Measurements from ENCODE around the gene AKR1B1. TPM values are rescaled to one million over a fixed set of nuclear protein-coding genes. Genes with fewer than 3 reads are reported as not detected.

AKR1B1 gene
- total RNA-seq, 2 experiments from 2014 or later, result 60.6 to 65.5 TPM

GRCh38 chr7:134477954-134478353, 19.1 kb upstream of the AKR1B1 start:
- Histone ChIP-seq H3K4me3 (ENCODE audit: low read length) (no peak overlapping the region), H3K4me1 (ENCODE audit: insufficient read depth, low read length) (no peaks in the 10 kb centered on the region), H3K27me3 (ENCODE audit: control insufficient read depth in 1 of 2, insufficient read depth in 2 of 2, low read length in 2 of 2) (peaks cover 0 to 2% of the 10 kb centered on the region in 2 experiments), H3K9me3 (ENCODE audit: control insufficient read depth in 1 of 2, insufficient read depth in 1 of 2, low read length in 2 of 2) (no peaks in the 10 kb centered on the region), H3K36me3 (ENCODE audit: insufficient read depth, low read length) (no peaks in the 10 kb centered on the region), H3K27ac (ENCODE audit: low read depth in 1 of 2, low read length in 2 of 2) (no peak overlapping the region)
- no peaks in the 10 kb centered on the region for H3K4me1 Mint-ChIP-seq (ENCODE audit: low read depth)
- no peaks in the 10 kb centered on the region for H3K9me3 Mint-ChIP-seq
- no peaks in the 10 kb centered on the region for H3K36me3 Mint-ChIP-seq (ENCODE audit: low read depth)
- intact Hi-C loops (cut with DNase I, micrococcal nuclease), result no loop called here
- no peak for TF ChIP-seq CTCF (IDR thresholded peaks at IDR 0.05)
- CTCF ChIA-PET, result interaction anchor here (3.8 kb wide), 1 partner anchor 20 kb away, joined by 10 read pairs; the partner anchor contains the start of gene AKR1B1
- no peak for DNase-seq
- H3K4me3 Mint-ChIP-seq, result no peak overlapping the region
- POLR2A ChIA-PET, result interaction anchor here (0.6 kb wide), 1 partner anchor 167 kb away, joined by 3 read pairs; no protein-coding TSS in a partner anchor
- H3K27ac Mint-ChIP-seq, result no peak overlapping the region
- ATAC-seq (ENCODE audit: poor library complexity), result no peak
- peaks cover 12% of the 10 kb centered on the region for H3K27me3 Mint-ChIP-seq

- H3K27ac ChIP-seq (ENCODE audit: low read depth in 1 of 2, low read length in 2 of 2), result no peak overlapping the region
- Mint-ChIP-seq H3K4me3 (no peak overlapping the region), H3K27ac (no peak overlapping the region), H3K27me3 (peaks cover 6% of the 10 kb centered on the region), H3K9me3 (no peaks in the 10 kb centered on the region), H3K4me1 (ENCODE audit: low read depth) (no peaks in the 10 kb centered on the region), H3K36me3 (ENCODE audit: low read depth) (no peaks in the 10 kb centered on the region)
- no peaks in the 10 kb centered on the region for H3K4me1 ChIP-seq (ENCODE audit: insufficient read depth, low read length)
- no peaks in the 10 kb centered on the region for H3K9me3 ChIP-seq (ENCODE audit: control insufficient read depth in 1 of 2, insufficient read depth in 1 of 2, low read length in 2 of 2)
- ATAC-seq (ENCODE audit: poor library complexity) (no peak), DNase-seq (no peak)
- intact Hi-C loops (cut with DNase I, micrococcal nuclease), result no loop called here
- peaks cover 0 to 2% of the 10 kb centered on the region in 2 experiments for H3K27me3 ChIP-seq (ENCODE audit: control insufficient read depth in 1 of 2, insufficient read depth in 2 of 2, low read length in 2 of 2)
- POLR2A ChIA-PET, result no interaction called here
- no peak overlapping the region for H3K4me3 ChIP-seq (ENCODE audit: low read length)
- CTCF ChIA-PET, result interaction anchor here (1.1 kb wide), 1 partner anchor 18 kb away, joined by 3 read pairs; the partner anchor contains the start of gene AKR1B1
- no peaks in the 10 kb centered on the region for H3K36me3 ChIP-seq (ENCODE audit: insufficient read depth, low read length)
- TF ChIP-seq CTCF (IDR thresholded peaks at IDR 0.05), result no peak
Measured at GRCh38 chr7:134476044-134476443, 17.1 kb upstream of the AKR1B1 start.

GRCh38 chr7:134474828-134475227, 15.9 kb upstream of the AKR1B1 start:
- Mint-ChIP-seq H3K4me1 (ENCODE audit: low read depth) (no peaks in the 10 kb centered on the region), H3K9me3 (no peaks in the 10 kb centered on the region), H3K36me3 (ENCODE audit: low read depth) (no peaks in the 10 kb centered on the region), H3K27me3 (peaks cover 6% of the 10 kb centered on the region), H3K27ac (no peak overlapping the region), H3K4me3 (no peak overlapping the region)
- Histone ChIP-seq H3K27me3 (ENCODE audit: control insufficient read depth in 1 of 2, insufficient read depth in 2 of 2, low read length in 2 of 2) (peaks cover 0 to 2% of the 10 kb centered on the region in 2 experiments), H3K27ac (ENCODE audit: low read depth in 1 of 2, low read length in 2 of 2) (no peak overlapping the region), H3K9me3 (ENCODE audit: control insufficient read depth in 1 of 2, insufficient read depth in 1 of 2, low read length in 2 of 2) (no peaks in the 10 kb centered on the region), H3K36me3 (ENCODE audit: insufficient read depth, low read length) (no peaks in the 10 kb centered on the region), H3K4me3 (ENCODE audit: low read length) (no peak overlapping the region), H3K4me1 (ENCODE audit: insufficient read depth, low read length) (no peaks in the 10 kb centered on the region)
- ATAC-seq (ENCODE audit: poor library complexity) (no peak), DNase-seq (no peak)
- ChIA-PET CTCF (interaction anchor here (0.6 kb wide), 1 partner anchor 28 kb away, joined by 3 read pairs; no protein-coding TSS in a partner anchor), POLR2A (no interaction called here)
- intact Hi-C loops (cut with DNase I, micrococcal nuclease), result no loop called here
- no peak for TF ChIP-seq CTCF (IDR thresholded peaks at IDR 0.05)
